Activated naive CD8-positive, alpha-beta T cell treated with anti-CD3 and anti-CD28 coated beads, Interleukin-2, amount 50 U/mL, for 24 hours (primary cell): ENCODE results near the gene ELMO1.
A peak's percentile ranks its signal among the peaks of the same experiment; 100 is the strongest.

Experiments
- ATAC-seq: fragments of 150-1000 bp; cut with Tn5 transposase; one replicate; pipeline ENCODE4 v1.10.0; 2021
- DNase-seq: peaks from one replicate; pipeline ENCODE4 v3.0.0; 2021
- H3K27ac Mint-ChIP-seq: one replicate; pipeline ENCODE4 v1.8.0; 2021; ENCODE audit warnings: mild to moderate bottlenecking, mixed read lengths
- H3K27me3 Mint-ChIP-seq: one replicate; pipeline ENCODE4 v1.8.0; 2021; ENCODE audit warnings: mixed read lengths
- H3K36me3 Mint-ChIP-seq: one replicate; pipeline ENCODE4 v1.8.0; 2021; ENCODE audit warnings: low read depth, mixed read lengths
- H3K4me1 Mint-ChIP-seq: one replicate; pipeline ENCODE4 v1.8.0; 2021; ENCODE audit warnings: mixed read lengths
- H3K4me3 Mint-ChIP-seq: one replicate; pipeline ENCODE4 v1.8.0; 2021; ENCODE audit warnings: mild to moderate bottlenecking, moderate library complexity, mixed read lengths
- H3K9me3 Mint-ChIP-seq: one replicate; pipeline ENCODE4 v1.8.0; 2021; ENCODE audit warnings: mixed read lengths

Gene ELMO1

DNA sequence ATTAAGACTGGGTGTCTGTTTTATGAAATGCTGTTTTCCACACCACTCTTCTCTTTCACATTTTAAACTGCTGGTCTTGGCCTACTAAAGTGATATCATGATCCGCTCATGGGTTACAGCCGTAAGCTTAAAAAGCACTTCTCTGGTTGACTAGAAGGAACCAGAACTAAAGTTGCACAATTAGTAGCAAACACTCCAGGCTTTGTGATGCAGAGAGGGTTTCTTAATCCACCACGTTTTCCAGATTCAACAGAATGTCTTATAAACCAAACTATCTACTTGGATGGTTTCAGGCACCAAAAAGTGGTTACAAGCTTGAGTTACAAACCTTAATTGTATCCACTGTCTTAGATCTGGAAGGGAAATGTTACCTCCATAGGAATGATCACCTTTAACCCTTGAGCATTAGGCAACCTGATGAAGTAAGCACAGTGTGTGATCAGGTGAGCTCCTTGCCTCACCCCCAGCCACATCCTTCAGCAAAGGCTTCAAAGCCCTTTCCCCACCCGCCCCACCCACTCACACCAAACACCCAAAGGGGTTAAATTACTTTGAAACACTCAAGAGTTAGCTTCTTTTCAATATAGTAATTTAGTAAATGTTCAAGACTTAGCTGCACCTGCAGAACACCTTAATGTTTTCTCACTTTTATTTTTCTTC is 3.5 kb downstream of the ELMO1 start:
- H3K27me3 Mint-ChIP-seq, result peaks cover 1% of the 10 kb centered on the region
- peak overlapping the region; percentile 40 for H3K27ac Mint-ChIP-seq
- no peaks in the 10 kb centered on the region for H3K9me3 Mint-ChIP-seq
- peaks cover 77% of the 10 kb centered on the region for H3K4me1 Mint-ChIP-seq
- no peak overlapping the region for H3K4me3 Mint-ChIP-seq
- H3K36me3 Mint-ChIP-seq, result peaks cover 14% of the 10 kb centered on the region
- DNase-seq, result no peak
- no peak for ATAC-seq

DNA sequence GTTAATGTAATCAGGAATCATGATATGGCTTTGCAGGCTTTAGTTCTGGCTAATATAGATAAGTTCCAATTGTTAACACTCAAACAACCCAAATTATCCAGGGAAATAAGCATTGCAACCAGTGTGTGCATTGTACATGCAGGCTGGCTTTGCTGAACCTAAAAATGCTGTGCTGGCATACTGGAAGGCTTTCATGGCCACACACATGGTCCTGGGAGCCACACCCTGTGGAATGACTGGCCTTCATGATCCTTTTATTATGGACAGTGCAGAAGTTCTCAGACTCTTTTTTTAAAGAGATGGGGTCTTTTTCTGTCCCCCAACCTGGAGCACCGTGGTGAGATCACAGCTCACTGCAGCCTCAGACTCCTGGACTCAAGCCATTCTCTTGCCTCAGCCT is 5.0 kb downstream of the ELMO1 start:
- Mint-ChIP-seq H3K9me3 (no peaks in the 10 kb centered on the region), H3K4me1 (peaks cover 78% of the 10 kb centered on the region), H3K27me3 (peaks cover 1% of the 10 kb centered on the region), H3K36me3 (peaks cover 12% of the 10 kb centered on the region), H3K4me3 (no peak overlapping the region), H3K27ac (no peak overlapping the region)
- DNase-seq, result no peak
- ATAC-seq, result no peak

DNA sequence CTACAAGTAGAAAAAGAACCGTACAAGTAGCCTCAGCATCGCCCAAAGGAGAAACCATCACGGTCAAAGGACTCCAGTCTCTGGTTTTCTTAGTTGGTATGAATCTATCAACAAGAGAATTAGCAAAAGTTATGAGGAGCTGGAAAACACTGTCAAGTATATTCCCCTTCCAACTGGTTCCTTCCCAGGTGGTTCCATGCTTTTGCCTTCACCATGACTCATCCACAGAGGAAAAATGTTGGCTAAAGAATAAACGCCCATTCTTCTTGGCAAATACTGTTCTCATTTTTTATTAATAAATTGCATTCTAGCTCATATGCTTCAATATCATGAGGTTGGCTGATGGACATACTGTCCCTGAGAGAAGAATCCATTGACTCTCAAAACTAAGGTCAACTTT is 6.4 kb downstream of the ELMO1 start:
- no peak for ATAC-seq
- H3K4me3 Mint-ChIP-seq, result no peak overlapping the region
- peak overlapping the region; percentile 92 for H3K27ac Mint-ChIP-seq
- peaks cover 76% of the 10 kb centered on the region for H3K4me1 Mint-ChIP-seq
- peaks cover 14% of the 10 kb centered on the region for H3K36me3 Mint-ChIP-seq
- peaks cover 1% of the 10 kb centered on the region for H3K27me3 Mint-ChIP-seq
- DNase-seq, result no peak
- no peaks in the 10 kb centered on the region for H3K9me3 Mint-ChIP-seq

DNA sequence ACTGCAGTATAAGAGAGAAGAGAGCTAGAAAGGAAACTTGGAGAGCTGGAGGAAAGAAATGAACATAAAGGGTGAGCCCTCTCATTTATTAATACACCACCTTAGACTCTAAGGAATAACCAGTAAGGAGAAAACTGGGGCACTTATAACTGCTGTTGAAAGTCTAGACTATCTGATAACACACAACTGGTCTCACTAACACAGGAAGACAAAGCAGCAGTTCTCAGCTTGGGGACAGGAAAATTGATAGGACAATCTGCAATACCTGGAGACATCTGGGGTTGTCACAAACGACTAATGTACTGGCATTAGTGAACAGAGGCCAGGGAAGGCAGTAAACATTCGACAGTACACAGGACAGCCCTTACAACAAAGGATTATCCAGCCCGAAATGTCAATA is 6.8 kb downstream of the ELMO1 start:
- Mint-ChIP-seq H3K4me1 (peaks cover 73% of the 10 kb centered on the region), H3K4me3 (peak overlapping the region; percentile 65), H3K9me3 (no peaks in the 10 kb centered on the region), H3K36me3 (peaks cover 14% of the 10 kb centered on the region), H3K27ac (peak overlapping the region; percentile 92), H3K27me3 (peaks cover 1% of the 10 kb centered on the region)
- DNase-seq (no peak), ATAC-seq (no peak)

DNA sequence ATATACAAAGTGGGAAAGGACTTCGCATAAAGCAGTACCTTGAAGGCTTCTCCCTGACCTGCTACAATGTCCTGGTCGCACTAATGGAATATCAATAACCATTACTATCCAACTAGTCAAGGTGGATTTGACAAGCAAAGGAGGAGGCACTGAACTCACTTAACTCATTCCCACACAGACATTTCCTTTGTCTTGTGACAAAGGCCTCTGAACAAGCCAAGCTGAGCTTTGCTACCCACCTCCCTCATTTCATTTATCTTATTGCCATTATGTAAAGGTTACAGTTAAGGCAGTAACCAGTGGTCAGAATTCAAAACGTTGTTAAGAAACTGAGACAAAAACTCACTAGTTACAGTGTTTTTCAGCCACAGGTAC is 7.3 kb downstream of the ELMO1 start:
- Mint-ChIP-seq H3K4me1 (peaks cover 73% of the 10 kb centered on the region), H3K36me3 (peaks cover 14% of the 10 kb centered on the region), H3K27me3 (peaks cover 1% of the 10 kb centered on the region), H3K27ac (peak overlapping the region; percentile 92), H3K4me3 (peak overlapping the region; percentile 65), H3K9me3 (no peaks in the 10 kb centered on the region)
- DNase-seq (no peak), ATAC-seq (no peak)

DNA sequence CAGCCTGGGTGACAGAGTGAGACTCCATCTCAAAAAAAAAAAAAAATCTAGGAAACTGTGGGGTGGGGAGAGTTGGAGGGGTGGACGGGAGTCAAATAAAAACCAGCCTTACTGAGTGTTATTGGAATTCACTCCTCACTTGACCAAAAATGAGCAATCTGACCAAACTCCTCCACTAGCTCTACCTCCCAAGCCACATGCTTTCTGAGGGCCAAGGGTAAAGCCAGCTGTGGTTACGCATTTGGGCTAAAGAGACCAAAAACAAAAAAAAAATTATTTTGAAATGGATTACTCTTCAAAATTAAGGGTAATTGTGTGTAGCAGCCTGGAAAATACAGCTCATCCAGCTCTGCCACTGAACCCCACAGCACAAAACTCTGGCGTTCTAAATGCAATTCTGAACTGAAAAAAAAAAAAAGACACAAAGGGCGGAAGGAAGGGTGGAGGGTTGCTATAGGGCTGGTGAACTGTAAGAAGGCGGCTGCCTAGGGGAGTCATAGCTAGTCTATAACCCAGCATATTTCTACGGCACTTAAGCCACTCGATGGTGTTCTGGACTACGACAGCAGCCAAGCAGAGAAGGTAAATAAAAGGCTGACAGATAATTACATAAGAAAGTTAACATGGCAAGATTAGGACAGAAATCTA is 7.8 kb downstream of the ELMO1 start:
- H3K9me3 Mint-ChIP-seq, result no peaks in the 10 kb centered on the region
- peak overlapping the region; percentile 65 for H3K4me3 Mint-ChIP-seq
- ATAC-seq, result peak; percentile 87
- peaks cover 1% of the 10 kb centered on the region for H3K27me3 Mint-ChIP-seq
- H3K27ac Mint-ChIP-seq, result peak overlapping the region; percentile 92
- peak; percentile 27 for DNase-seq
- H3K36me3 Mint-ChIP-seq, result peaks cover 14% of the 10 kb centered on the region
- peaks cover 73% of the 10 kb centered on the region for H3K4me1 Mint-ChIP-seq

DNA sequence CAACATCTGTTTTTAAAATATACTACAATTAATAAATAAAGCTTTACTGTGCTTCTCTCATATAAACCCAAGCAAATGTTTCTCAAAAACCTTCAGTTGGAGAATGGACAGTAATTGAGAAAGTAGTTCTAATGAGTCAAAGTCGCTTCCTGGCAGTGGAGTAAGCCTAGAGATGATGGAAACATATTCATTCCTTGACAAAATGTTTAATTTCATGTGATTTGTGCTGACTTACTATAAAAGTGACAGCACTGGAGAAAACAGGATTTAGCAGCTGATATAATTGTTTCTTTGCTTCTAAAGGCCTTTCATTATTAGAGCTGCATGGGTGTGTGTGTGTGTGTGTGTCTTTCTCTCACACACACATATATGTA is 9.0 kb downstream of the ELMO1 start:
- Mint-ChIP-seq H3K4me3 (no peak overlapping the region), H3K27me3 (peaks cover 1% of the 10 kb centered on the region), H3K27ac (peak overlapping the region; percentile 92), H3K36me3 (peaks cover 6% of the 10 kb centered on the region), H3K4me1 (peaks cover 76% of the 10 kb centered on the region), H3K9me3 (no peaks in the 10 kb centered on the region)
- ATAC-seq (no peak), DNase-seq (no peak)

DNA sequence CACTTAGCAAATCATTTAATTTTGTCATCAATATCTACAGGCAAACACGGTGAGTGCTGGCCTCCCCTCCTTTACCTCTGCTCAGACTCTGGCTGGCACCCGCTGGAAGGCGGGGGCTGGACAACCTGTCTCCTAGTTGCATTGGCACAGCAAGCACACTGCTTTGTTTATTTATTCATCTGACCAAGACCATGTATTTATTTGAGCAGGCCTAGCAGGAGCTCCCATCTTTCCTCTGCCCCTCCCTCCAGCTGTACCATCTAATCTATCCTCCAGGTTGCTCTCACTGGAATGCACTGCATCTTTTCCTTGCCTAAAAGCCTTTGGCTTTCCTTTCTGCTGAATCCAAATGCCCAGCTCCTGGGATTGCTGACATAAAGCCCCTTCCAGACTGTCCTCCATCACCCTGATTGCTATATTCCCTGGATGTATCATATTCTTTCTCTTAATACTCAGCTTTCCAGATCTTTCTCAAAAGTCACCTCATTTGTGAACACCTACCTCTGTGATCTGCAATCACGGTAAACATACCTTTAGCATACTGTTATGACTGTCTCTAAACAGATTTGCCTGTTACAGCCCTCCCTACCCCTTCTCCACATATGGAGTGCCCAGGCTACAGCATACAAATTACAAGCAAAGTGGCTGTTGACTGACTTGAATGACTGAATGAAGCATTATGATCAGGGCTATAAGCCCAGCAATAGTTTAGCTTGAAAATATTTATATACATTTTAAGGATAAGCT is 9.6 kb downstream of the ELMO1 start:
- peaks cover 1% of the 10 kb centered on the region for H3K27me3 Mint-ChIP-seq
- H3K4me1 Mint-ChIP-seq, result peaks cover 79% of the 10 kb centered on the region
- no peaks in the 10 kb centered on the region for H3K9me3 Mint-ChIP-seq
- no peak overlapping the region for H3K27ac Mint-ChIP-seq
- ATAC-seq (no peak), DNase-seq (no peak)
- H3K36me3 Mint-ChIP-seq, result peaks cover 4% of the 10 kb centered on the region
- H3K4me3 Mint-ChIP-seq, result no peak overlapping the region

DNA sequence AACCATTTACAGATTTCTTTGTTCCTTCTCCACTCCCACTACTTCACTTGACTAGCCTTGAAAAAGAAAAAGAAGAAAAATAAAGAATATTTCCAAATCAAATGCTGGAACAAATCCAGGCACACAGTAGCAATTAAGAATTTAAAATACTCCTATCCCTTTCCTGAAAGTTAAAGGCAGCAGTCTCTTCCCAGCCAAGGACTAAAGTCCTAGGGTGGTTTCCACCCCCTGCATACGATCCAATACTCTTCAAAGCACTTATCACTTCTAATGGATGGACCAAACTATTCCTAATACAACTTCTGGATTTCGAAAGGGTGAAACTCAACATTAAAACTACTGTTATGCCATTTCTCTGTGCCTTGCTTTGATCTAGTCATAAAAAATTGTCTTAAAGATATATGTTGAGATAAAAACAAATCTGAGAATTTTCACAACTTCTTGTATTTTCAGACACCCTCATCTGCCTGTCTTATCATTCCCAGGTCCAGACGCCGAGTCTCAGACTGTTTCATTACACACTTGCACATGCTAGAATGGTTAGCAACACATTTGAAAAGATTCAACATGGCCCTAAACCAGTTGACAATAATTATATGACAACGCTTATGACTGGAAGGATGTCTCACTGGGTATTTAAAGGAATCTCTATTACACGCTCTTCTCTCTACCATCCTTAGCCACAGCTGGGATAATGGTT is 13.4 kb downstream of the ELMO1 start:
- peaks cover 82% of the 10 kb centered on the region for H3K4me1 Mint-ChIP-seq
- no peaks in the 10 kb centered on the region for H3K27me3 Mint-ChIP-seq
- no peak overlapping the region for H3K4me3 Mint-ChIP-seq
- peaks cover 2% of the 10 kb centered on the region for H3K36me3 Mint-ChIP-seq
- H3K9me3 Mint-ChIP-seq, result no peaks in the 10 kb centered on the region
- DNase-seq (no peak), ATAC-seq (no peak)
- H3K27ac Mint-ChIP-seq, result no peak overlapping the region

DNA sequence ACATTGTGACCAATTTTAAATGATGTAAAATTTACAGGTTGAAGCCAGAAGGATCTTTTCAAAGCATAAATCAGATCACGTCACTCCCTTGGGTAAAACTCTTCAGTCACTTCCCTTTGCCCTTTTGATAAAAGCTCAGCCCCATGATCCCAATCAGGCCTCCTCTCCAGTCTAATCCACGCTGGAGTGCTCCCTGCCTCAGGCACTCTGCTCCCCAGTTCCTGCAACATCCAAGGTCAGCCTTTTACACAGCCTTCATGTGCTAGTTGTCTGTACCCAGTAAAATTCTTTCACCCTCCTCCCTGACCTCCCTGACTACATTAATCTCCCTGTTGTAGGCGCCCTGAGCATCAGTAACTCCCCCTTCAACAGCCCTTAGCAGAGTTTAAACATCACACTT is 14.1 kb downstream of the ELMO1 start:
- DNase-seq (no peak), ATAC-seq (no peak)
- H3K36me3 Mint-ChIP-seq, result peaks cover 3% of the 10 kb centered on the region
- no peaks in the 10 kb centered on the region for H3K27me3 Mint-ChIP-seq
- H3K27ac Mint-ChIP-seq, result no peak overlapping the region
- no peak overlapping the region for H3K4me3 Mint-ChIP-seq
- H3K4me1 Mint-ChIP-seq, result peaks cover 81% of the 10 kb centered on the region
- no peaks in the 10 kb centered on the region for H3K9me3 Mint-ChIP-seq

DNA sequence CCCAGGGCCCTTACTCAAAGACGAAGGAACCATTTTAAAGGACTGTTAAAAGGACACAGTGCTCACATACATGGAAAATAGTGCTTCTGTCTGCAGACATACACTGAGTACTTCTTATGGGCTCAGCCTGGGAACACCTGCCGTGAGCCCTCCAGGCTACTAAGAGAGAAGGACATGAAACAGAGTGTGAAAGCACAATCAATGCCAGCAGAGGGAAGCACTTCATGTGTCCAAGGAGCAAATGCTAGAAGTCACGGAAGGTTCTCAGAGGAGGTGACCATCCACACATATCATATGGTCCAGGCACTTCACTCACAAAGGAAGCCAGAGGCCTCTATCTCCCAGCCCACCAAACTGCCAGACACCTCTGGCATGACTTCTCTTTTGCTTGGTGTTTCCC is 15.5 kb downstream of the ELMO1 start:
- H3K36me3 Mint-ChIP-seq, result peaks cover 12% of the 10 kb centered on the region
- H3K4me3 Mint-ChIP-seq, result no peak overlapping the region
- no peak for DNase-seq
- H3K27ac Mint-ChIP-seq, result no peak overlapping the region
- H3K9me3 Mint-ChIP-seq, result no peaks in the 10 kb centered on the region
- H3K27me3 Mint-ChIP-seq, result no peaks in the 10 kb centered on the region
- peaks cover 80% of the 10 kb centered on the region for H3K4me1 Mint-ChIP-seq
- no peak for ATAC-seq

DNA sequence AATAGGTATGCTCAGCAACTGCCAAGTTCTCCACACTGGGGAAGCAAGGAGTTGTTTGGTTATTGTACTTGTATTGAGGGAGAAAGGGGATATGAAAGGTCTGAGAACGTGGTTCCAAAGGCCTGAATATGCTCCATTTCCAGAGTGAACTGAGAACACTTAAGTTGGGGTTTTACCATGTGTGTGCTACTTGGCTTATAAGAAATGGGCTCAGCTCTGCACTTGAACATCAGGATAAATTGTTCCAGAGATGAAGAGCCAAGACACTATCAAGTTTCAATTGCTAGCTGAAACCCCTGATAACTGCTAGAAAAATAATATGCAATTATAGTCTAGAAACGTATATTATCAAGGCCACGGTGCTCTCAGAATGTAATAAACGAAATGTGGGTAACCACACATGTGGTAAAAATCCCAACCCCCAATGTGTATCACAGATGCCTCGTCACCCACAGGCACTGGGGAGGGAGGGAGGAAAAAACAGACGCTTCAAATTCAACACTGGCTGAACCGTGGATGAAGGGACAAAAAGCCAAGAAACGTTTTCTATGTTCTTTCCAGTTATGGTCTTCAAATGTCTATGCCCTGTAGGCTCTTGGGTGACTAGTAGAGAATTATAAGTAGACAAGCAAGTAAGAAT is 16.3 kb downstream of the ELMO1 start:
- peaks cover 10% of the 10 kb centered on the region for H3K36me3 Mint-ChIP-seq
- H3K27ac Mint-ChIP-seq, result peak overlapping the region; percentile 83
- ATAC-seq, result peak; percentile 88
- H3K4me3 Mint-ChIP-seq, result peak overlapping the region; percentile 16
- peaks cover 85% of the 10 kb centered on the region for H3K4me1 Mint-ChIP-seq
- H3K27me3 Mint-ChIP-seq, result no peaks in the 10 kb centered on the region
- H3K9me3 Mint-ChIP-seq, result no peaks in the 10 kb centered on the region
- peak; percentile 38 for DNase-seq

DNA sequence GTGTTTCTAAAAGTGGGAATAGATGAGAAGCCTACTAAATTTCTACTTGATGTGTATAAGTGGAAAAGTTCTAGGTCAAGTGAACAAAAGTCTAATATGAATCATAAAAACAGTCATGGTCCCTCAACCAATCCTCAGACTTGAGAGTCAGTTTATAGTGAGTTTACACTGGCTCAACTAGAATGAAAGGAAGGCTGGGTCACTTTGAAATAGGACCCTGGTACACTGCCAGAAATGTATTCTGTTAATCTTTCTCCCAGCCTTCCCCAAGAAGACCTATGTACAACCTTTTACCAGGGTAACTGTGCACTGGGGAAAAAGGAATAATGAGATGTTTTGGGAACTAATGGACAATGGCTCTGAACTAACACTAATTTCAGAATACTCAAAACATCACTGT is 17.3 kb downstream of the ELMO1 start:
- H3K4me3 Mint-ChIP-seq, result no peak overlapping the region
- peaks cover 88% of the 10 kb centered on the region for H3K4me1 Mint-ChIP-seq
- H3K27me3 Mint-ChIP-seq, result no peaks in the 10 kb centered on the region

DNA sequence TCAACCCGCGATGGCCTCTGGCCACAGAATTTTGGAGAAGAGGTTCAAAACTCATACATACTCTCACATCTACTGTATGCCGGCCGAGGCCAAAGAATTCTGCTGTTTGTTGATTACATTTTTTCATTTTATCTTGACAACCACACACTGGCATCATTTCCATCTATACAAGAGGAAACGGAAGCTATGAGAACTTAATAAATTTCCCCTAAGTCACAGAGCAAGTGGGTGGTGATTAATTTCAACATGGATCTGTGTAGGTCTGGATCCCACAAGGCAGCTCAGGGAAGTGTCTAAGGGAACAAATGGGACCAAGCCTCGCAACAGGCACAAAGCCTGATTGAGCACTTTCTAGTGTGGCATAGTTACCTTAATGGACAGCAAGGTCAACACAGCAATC is 18.0 kb downstream of the ELMO1 start:
- H3K4me1 Mint-ChIP-seq, result peaks cover 80% of the 10 kb centered on the region
- H3K4me3 Mint-ChIP-seq, result no peak overlapping the region
- no peaks in the 10 kb centered on the region for H3K27me3 Mint-ChIP-seq
- no peaks in the 10 kb centered on the region for H3K9me3 Mint-ChIP-seq
- peaks cover 15% of the 10 kb centered on the region for H3K36me3 Mint-ChIP-seq
- no peak overlapping the region for H3K27ac Mint-ChIP-seq
- ATAC-seq, result no peak
- DNase-seq, result no peak

More for the DNA sequence above, 17.3 kb downstream of the ELMO1 start:
- DNase-seq (no peak), ATAC-seq (no peak)
- Mint-ChIP-seq H3K36me3 (peaks cover 15% of the 10 kb centered on the region), H3K9me3 (no peaks in the 10 kb centered on the region), H3K27ac (no peak overlapping the region)
